LNCaP clone FGC (cell line): ENCODE results near the gene EMID1.
A peak's percentile ranks its signal among the peaks of the same experiment; 100 is the strongest.
"Not testable (repeated sequence)": the region's sequence is repeated elsewhere in the genome, so short reads cannot be mapped to it uniquely, and the experiment has no call there.

Source experiments
- DNase-seq: peaks from one replicate; pipeline ENCODE4 v3.0.0-alpha.2; 2011; ENCODE audit warnings: low read depth
- H3K4me3 ChIP-seq: 2 replicates; pipeline ENCODE4 v1.5.1; 2011; ENCODE audit warnings: mild to moderate bottlenecking, low read depth, low read length, control low read depth
- TF ChIP-seq, protein P1 (sequence below): IDR thresholded peaks from 2 replicates; pipeline ENCODE4 v1.5.1; 2012; ENCODE audit warnings: mild to moderate bottlenecking; ENCODE audit not compliant: control insufficient read depth, insufficient read depth; ENCODE audit errors: extremely low read depth

The EMID1 gene

GRCh38 chr22:29231971-29232959, 26.6 kb downstream of the EMID1 start:
- TF ChIP-seq, protein P1, sequence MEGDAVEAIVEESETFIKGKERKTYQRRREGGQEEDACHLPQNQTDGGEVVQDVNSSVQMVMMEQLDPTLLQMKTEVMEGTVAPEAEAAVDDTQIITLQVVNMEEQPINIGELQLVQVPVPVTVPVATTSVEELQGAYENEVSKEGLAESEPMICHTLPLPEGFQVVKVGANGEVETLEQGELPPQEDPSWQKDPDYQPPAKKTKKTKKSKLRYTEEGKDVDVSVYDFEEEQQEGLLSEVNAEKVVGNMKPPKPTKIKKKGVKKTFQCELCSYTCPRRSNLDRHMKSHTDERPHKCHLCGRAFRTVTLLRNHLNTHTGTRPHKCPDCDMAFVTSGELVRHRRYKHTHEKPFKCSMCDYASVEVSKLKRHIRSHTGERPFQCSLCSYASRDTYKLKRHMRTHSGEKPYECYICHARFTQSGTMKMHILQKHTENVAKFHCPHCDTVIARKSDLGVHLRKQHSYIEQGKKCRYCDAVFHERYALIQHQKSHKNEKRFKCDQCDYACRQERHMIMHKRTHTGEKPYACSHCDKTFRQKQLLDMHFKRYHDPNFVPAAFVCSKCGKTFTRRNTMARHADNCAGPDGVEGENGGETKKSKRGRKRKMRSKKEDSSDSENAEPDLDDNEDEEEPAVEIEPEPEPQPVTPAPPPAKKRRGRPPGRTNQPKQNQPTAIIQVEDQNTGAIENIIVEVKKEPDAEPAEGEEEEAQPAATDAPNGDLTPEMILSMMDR: no peak
- DNase-seq: no peak
- no peak overlapping the region for H3K4me3 ChIP-seq

DNA sequence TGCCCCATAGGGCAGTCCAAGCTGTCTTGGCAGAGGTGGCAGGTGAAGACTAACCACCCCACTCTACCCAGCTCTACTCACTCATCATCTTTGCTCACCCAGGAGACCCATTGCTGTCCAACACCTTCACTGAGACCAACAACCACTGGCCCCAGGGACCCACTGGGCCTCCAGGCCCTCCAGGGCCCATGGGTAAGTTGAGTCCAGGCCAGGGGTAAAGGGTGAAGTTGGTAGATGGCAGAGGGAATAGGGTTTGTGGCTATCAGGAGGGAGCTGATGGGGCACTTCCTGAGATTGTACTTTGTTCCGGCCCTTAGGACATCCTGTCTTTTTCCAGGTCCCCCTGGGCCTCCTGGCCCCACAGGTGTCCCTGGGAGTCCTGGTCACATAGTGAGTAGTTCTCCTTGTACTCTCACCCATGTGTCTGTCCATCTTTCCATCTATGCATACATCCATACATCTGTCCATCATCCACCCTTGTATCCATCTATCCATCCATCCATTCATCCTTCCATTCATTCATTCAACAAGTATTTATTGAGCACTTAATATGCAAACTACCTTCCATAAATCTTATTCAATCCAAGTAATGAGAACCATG, 27.7 kb downstream of the EMID1 start:
- TF ChIP-seq, protein P1: no peak
- no peak overlapping the region for H3K4me3 ChIP-seq
- no peak for DNase-seq

DNA sequence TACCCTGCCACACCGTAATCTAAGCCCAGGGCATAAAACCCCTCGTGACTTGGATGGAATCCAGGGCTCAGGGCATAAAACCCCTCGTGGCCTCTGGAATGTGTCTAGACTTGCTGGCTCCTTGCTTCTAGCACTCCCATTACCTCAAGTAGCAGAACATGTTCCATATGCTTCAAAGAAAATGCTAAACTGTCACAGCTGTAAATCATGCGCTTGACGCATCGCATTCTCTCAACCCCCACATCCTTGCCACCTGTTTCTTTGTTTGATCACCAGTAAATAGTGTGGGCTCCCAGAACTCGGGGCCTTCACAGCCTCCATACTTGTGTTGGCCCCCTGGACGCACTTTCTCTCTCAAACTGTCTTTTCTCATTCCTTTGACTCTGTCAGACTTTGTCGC, 34.8 kb downstream of the EMID1 start:
- H3K4me3 ChIP-seq, DNase-seq: not testable (repeated sequence)

DNA sequence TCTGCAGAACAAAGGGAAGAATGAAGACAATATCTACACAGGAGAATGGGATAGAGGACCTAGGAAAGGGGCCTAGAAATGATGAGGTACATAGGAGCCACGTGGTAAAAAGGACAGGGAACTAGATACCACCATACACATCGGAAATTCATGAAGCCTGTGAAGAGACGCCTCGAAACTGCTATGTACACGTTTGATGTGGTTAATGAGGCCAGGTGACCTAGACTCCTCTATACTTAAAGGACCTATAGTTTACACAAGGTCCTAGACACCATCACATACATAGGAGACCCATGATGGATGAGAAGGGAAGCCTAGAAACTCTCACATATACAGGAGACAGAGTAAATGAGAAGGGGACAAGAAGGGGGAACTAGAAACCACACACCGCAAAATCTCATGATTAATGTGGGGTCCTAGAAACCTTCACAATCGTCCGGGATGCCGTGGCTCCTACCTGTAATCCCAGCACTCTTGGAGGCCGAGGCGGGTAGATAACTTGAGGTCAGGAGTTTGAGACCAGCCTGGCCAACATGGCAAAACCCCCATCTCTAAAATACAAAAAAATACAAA, 38.3 kb downstream of the EMID1 start:
- H3K4me3 ChIP-seq: no peak overlapping the region
- TF ChIP-seq, protein P1: no peak
- DNase-seq: no peak

GRCh38 chr22:29244785-29245625, 39.3 kb downstream of the EMID1 start:
- DNase-seq: no peak
- TF ChIP-seq, protein P1: no peak
- H3K4me3 ChIP-seq: no peak overlapping the region

DNA sequence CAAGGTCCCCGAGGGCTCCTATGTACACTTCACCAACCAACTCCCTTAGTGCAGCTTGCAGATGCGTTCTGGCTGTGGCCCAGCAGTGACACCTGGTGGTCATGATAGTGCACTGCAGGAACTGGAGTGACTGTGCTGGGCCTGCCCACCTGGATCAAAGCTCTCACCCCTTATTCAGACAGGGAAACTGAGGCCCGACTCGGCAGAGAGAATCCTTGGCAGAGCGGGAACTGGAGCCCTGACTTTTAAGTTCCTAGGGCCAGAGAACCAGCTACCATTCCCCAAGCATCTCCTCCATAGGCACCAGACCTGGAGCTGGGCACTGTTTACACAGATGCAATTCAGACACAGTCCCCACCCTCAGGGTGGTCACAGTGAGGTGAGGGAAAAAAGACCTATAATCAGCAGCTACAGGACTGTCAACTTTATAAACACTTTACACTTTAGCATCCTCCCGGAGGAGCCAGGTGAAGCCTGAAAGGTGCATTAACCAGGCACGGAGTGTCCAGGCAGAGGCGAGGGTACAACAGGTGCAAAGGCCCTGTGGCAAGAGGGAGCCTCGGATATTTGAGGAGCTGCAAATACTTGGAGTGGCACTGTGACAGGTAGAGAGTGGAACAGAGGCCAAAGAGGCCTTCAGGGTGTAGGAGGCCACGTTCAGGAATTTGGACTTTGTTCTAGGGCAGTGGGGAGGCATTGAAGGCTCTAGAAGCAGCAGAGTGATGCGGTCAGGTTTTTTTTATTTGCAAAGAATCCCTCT, 40.1 kb downstream of the EMID1 start:
- DNase-seq: peak; percentile 26
- no peak overlapping the region for H3K4me3 ChIP-seq
- TF ChIP-seq, protein P1: peak; percentile 98

GRCh38 chr22:29247891-29248290, 42.2 kb downstream of the EMID1 start:
- not testable (repeated sequence) for H3K4me3 ChIP-seq, DNase-seq
